Measurements from ENCODE around the gene ATM. TPM values are rescaled to one million over a fixed set of nuclear protein-coding genes. Genes with fewer than 3 reads are reported as not detected.

The ATM gene
- total RNA-seq, 4 donors from 2014 or later, result 107 to 120 (median 109) TPM

DNA sequence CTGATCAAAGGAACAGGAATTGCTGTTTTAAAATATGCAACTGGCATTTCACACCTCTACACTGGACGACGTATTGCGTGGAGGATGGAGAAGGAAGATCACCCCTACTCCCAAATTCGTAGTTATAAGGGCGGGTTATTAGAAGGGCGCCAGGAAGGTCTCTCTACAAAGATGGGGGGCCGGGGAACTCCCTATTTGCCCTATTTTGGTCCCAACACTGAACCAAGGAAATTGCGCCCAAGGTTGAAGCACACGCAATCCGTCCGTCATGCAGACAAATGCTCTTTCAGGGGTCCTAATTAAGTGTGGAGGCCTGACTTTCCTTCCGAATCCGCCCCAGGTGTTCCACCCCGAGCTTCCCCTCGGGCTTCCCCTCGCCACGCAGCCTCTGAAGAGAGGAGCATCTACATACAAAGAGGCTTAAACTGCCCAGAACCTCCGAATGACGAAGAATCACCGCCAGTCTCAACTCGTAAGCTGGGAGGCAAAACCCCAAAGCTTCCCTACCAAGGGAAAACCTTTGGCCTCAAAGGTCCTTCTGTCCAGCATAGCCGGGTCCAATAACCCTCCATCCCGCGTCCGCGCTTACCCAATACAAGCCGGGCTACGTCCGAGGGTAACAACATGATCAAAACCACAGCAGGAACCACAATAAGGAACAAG, 825 bp upstream of the ATM start:
- no peaks in the 10 kb centered on the region for H3K27me3 ChIP-seq
- H3K27ac ChIP-seq, result peak overlapping the region; percentile 86 to 98 (median 92)
- WGBS, 2 donors, result 0 to 2% methylated on average over 29 of the region's 29 CpGs
- peaks cover 3 to 68% (median 8%) of the 10 kb centered on the region in 4 donors for H3K4me1 ChIP-seq
- DNase-seq (ENCODE audit: low spot score in 2 of 2), result no peak
- peak overlapping the region; percentile 59 to 80 (median 68) for H3K4me3 ChIP-seq
- peaks cover 0 to 3% (median 0%) of the 10 kb centered on the region in 3 donors for H3K36me3 ChIP-seq
- TF ChIP-seq EP300 (IDR thresholded peaks at IDR 0.05), result no peak
- TF ChIP-seq POLR2A (IDR thresholded peaks at IDR 0.05), result no peak
- no peaks in the 10 kb centered on the region for H3K9me3 ChIP-seq

DNA sequence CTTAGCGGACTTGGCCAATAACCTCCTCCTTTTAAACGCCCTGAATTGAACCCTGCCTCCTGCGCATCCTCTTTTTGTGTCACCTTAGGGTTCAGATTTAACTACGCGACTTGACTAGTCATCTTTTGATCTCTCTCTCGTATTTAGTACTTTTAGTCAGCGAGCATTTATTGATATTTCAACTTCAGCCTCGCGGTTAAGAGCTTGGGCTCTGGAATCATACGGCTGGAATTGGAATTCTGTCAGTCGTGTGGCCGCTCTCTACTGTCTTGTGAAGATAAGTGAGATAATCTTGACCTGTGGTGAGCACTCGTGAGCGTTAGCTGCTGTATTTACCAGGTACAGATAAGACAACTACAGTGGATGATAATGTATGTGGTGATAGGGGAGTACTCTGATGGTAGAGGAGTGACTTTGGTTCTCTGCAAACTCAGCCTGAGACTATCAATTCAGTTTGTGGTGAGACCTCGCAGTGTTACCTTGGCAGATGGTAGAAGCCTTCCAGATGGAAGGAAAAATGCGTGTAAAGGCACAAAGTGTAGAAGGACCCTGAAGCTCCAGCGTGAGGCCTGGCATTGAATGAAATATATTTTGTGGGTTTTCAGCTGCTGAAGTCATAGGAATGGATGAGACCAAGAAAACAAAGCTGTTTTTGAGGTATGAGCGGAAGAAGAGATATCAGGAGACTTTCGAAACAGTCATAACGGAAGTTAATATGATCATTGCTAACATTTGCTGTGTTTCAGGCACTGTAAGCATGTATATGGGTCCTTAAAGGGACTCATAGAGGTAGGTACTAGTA, 682 bp downstream of the ATM start:
- H3K36me3 ChIP-seq, result peaks cover 0 to 8% (median 0%) of the 10 kb centered on the region in 3 donors
- DNase-seq (ENCODE audit: low spot score in 2 of 2), result no peak
- H3K4me3 ChIP-seq, result peak overlapping the region; percentile 58 to 80 (median 66)
- no peak for TF ChIP-seq POLR2A (IDR thresholded peaks at IDR 0.05)
- TF ChIP-seq, protein P1, sequence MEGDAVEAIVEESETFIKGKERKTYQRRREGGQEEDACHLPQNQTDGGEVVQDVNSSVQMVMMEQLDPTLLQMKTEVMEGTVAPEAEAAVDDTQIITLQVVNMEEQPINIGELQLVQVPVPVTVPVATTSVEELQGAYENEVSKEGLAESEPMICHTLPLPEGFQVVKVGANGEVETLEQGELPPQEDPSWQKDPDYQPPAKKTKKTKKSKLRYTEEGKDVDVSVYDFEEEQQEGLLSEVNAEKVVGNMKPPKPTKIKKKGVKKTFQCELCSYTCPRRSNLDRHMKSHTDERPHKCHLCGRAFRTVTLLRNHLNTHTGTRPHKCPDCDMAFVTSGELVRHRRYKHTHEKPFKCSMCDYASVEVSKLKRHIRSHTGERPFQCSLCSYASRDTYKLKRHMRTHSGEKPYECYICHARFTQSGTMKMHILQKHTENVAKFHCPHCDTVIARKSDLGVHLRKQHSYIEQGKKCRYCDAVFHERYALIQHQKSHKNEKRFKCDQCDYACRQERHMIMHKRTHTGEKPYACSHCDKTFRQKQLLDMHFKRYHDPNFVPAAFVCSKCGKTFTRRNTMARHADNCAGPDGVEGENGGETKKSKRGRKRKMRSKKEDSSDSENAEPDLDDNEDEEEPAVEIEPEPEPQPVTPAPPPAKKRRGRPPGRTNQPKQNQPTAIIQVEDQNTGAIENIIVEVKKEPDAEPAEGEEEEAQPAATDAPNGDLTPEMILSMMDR (IDR thresholded peaks at IDR 0.05), result no peak
- TF ChIP-seq EP300 (IDR thresholded peaks at IDR 0.05), result no peak
- peak overlapping the region; percentile 84 to 95 (median 92) for H3K27ac ChIP-seq
- no peaks in the 10 kb centered on the region for H3K27me3 ChIP-seq
- 6% methylated on average over 20 of the region's 20 CpGs for WGBS, 2 donors
- H3K9me3 ChIP-seq, result no peaks in the 10 kb centered on the region
- peaks cover 3 to 64% (median 8%) of the 10 kb centered on the region in 4 donors for H3K4me1 ChIP-seq

DNA sequence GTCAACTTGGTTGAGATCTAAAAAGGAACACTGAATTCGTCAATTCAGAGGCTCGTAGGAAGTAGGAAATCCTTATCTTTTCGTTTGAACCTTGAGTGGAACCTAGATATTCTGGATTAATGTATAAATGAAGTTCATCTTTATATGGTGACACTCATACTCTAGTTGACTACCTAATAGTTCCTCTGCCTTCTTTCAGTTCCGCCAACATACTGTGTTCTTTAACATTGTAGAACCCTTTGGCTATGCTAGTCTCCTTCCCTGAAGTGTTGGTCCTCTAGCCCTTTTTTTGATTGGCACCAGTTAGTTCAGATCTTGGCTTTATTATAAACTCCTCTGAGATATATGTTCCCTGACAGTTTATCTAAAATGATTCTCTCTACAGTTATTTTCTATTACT, 1.5 kb downstream of the ATM start:
- Histone ChIP-seq H3K36me3 (peaks cover 0 to 15% (median 0%) of the 10 kb centered on the region in 3 donors), H3K27me3 (no peaks in the 10 kb centered on the region), H3K9me3 (no peaks in the 10 kb centered on the region), H3K4me1 (peaks cover 3 to 56% (median 8%) of the 10 kb centered on the region in 4 donors), H3K4me3 (peak overlapping the region; percentile 17 to 80 (median 66)), H3K27ac (peak overlapping the region; percentile 84 to 95 (median 92))
- DNase-seq (ENCODE audit: low spot score in 2 of 2), result no peak
- WGBS, 2 donors, result 45 to 63% methylated on average over 4 of the region's 4 CpGs
- TF ChIP-seq, protein P1 (IDR thresholded peaks at IDR 0.05), result no peak
- TF ChIP-seq POLR2A (IDR thresholded peaks at IDR 0.05), result no peak
- no peak for TF ChIP-seq EP300 (IDR thresholded peaks at IDR 0.05)

DNA sequence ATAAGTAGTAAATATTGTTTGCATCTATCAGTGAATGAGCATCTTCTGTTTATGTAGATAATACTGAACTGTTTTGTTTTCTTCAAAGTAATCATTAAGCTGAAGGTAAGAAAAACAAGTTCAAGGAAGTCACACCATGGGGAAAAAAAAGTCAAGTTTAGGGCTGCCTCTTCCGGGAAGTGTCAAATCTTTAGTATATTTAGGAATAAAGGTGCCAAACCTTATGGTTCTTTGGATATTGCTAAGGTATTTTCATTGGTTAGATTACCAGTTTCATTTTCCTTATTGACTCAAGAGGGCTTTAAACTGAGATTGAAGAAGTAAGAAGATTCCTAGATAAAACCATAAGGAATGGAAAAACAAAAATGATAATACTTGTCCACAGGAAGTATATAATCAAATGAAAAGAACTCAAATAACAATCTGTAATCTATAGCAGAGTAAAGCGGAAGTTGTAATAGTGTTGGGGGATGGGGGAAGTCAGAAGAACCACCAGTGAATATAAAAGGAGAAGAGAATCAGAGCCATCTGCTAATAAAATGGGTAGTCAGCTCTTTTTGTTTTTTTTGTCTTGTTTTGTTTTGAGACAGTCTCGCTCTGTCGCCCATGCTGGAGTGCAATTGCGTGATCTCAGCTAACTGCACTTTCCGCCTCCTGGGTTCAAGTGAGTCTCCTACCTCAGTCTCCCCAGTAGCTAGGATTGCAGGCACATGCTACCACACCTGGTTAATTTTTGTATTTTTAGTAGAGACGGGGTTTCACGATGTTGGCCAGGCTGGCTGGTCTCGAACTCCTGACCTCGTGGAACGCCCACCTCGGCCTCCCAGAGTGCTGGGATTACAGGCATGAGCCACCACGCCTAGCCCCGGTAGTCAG, 2.3 kb downstream of the ATM start:
- 81 to 86% methylated on average over 14 of the region's 14 CpGs for WGBS, 2 donors

More for the DNA sequence above, 2.3 kb downstream of the ATM start:
- H3K27me3 ChIP-seq, result no peaks in the 10 kb centered on the region
- TF ChIP-seq, protein P1 (IDR thresholded peaks at IDR 0.05), result no peak
- H3K4me1 ChIP-seq, result peaks cover 3 to 48% (median 8%) of the 10 kb centered on the region in 4 donors
- H3K9me3 ChIP-seq, result no peaks in the 10 kb centered on the region
- H3K27ac ChIP-seq, result peak overlapping the region in 3 of 4 donors; percentile 90 to 95 (median 95)
- peaks cover 0 to 22% (median 0%) of the 10 kb centered on the region in 3 donors for H3K36me3 ChIP-seq
- DNase-seq (ENCODE audit: low spot score in 2 of 2), result peak in 1 of 2 donors; percentile 12
- H3K4me3 ChIP-seq, result peak overlapping the region in 2 of 4 donors; percentile 60 to 80
